C1 segment of cervical spinal cord (tissue), 14 donors: Measurements from ENCODE around the gene ENDOD1.
A peak's percentile ranks its signal among the peaks of the same experiment; 100 is the strongest.

Source experiments
- DNase-seq, 14 donors: peaks; one replicate each; lab custom pipeline; 2025; lab: John Stamatoyannopoulos, UW

Gene ENDOD1

GRCh38 chr11:95142431-95142830, 52.8 kb downstream of the ENDOD1 start:
- no peak for DNase-seq

- no peak for DNase-seq
Measured at GRCh38 chr11:95143106-95143681, 53.5 kb downstream of the ENDOD1 start.

GRCh38 chr11:95144313-95145235, 54.9 kb downstream of the ENDOD1 start:
- no peak for DNase-seq

GRCh38 chr11:95145430-95146060, 55.9 kb downstream of the ENDOD1 start:
- DNase-seq: no peak

GRCh38 chr11:95147364-95147905, 57.8 kb downstream of the ENDOD1 start:
- peak in 3 of 14 donors; percentile 32 to 43 (median 34) for DNase-seq

- DNase-seq: no peak
Measured at GRCh38 chr11:95148406-95148805, 58.8 kb downstream of the ENDOD1 start.

GRCh38 chr11:95148938-95149337, 59.3 kb downstream of the ENDOD1 start:
- no peak for DNase-seq

- peak in 11 of 14 donors; percentile 16 to 71 (median 64) for DNase-seq
Measured at GRCh38 chr11:95149651-95150364, 60.2 kb downstream of the ENDOD1 start.

- peak; percentile 50 to 91 (median 86) for DNase-seq
Measured at GRCh38 chr11:95150956-95151684, 61.5 kb downstream of the ENDOD1 start.

- DNase-seq: no peak
Measured at GRCh38 chr11:95152876-95153856, 63.5 kb downstream of the ENDOD1 start.

- no peak for DNase-seq
Measured at GRCh38 chr11:95153857-95154246, 64.2 kb downstream of the ENDOD1 start.

GRCh38 chr11:95154514-95154913, 64.9 kb downstream of the ENDOD1 start:
- DNase-seq: no peak

GRCh38 chr11:95155385-95155784, 65.7 kb downstream of the ENDOD1 start:
- no peak for DNase-seq

- DNase-seq: no peak
Measured at GRCh38 chr11:95156133-95156721, 66.6 kb downstream of the ENDOD1 start.

GRCh38 chr11:95156916-95157541, 67.4 kb downstream of the ENDOD1 start:
- DNase-seq: peak in 3 of 14 donors; percentile 10 to 25 (median 17)

- no peak for DNase-seq
Measured at GRCh38 chr11:95157824-95158223, 68.2 kb downstream of the ENDOD1 start.

- DNase-seq: no peak
Measured at GRCh38 chr11:95161248-95161647, 71.6 kb downstream of the ENDOD1 start.

- no peak for DNase-seq
Measured at GRCh38 chr11:95163106-95163505, 73.5 kb downstream of the ENDOD1 start.

- no peak for DNase-seq
Measured at GRCh38 chr11:95165638-95166037, 76.0 kb downstream of the ENDOD1 start.
